OCI-LY1 (cell line): ENCODE measurements around the gene SEC23IP.
"Not testable (repeated sequence)": the region's sequence is repeated elsewhere in the genome, so short reads cannot be mapped to it uniquely, and the experiment has no call there.

Experiments
- H2AFZ ChIP-seq: fragments of 200-600 bp; sonication (generic), shearing (Covaris generic); 2 replicates; pipeline ENCODE4 v1.6.0; 2014; ENCODE audit warnings: antibody characterized with exemption, mild to moderate bottlenecking, low read length
- H3F3A ChIP-seq: fragments of 200-600 bp; sonication (generic), shearing (Covaris generic); 2 replicates; pipeline ENCODE4 v1.6.0; 2014; ENCODE audit warnings: mild to moderate bottlenecking, antibody characterized with exemption, low read length, moderate library complexity; ENCODE audit not compliant: insufficient read depth
- H3K27ac ChIP-seq: fragments of 200-600 bp; sonication (generic); 2 replicates; pipeline ENCODE4 v1.5.1; 2014; ENCODE audit warnings: low read length, mixed run types, mild to moderate bottlenecking, low read depth; ENCODE audit not compliant: poor library complexity, severe bottlenecking
- H3K27me3 ChIP-seq: fragments of 200-600 bp; sonication (generic); 2 replicates; pipeline ENCODE4 v1.6.0; 2014; ENCODE audit warnings: antibody characterized with exemption, mild to moderate bottlenecking, low read length, moderate library complexity; ENCODE audit not compliant: insufficient read depth
- H3K36me3 ChIP-seq: fragments of 200-600 bp; sonication (generic); 2 replicates; pipeline ENCODE4 v1.6.1; 2014; ENCODE audit warnings: mild to moderate bottlenecking, antibody characterized with exemption, low read length, moderate library complexity, mixed read lengths; ENCODE audit not compliant: insufficient read depth
- H3K4me1 ChIP-seq: fragments of 200-600 bp; sonication (generic); 2 replicates; pipeline ENCODE4 v1.5.1; 2014; ENCODE audit warnings: mild to moderate bottlenecking, low read length, moderate library complexity; ENCODE audit not compliant: insufficient read depth, severe bottlenecking
- H3K4me2 ChIP-seq: fragments of 200-600 bp; sonication (generic), shearing (Covaris generic); 2 replicates; pipeline ENCODE4 v1.6.1; 2014; ENCODE audit warnings: low read length
- H3K4me3 ChIP-seq: fragments of 200-600 bp; sonication (generic); 2 replicates; pipeline ENCODE4 v1.5.1; 2014; ENCODE audit warnings: low read length, low read depth, mild to moderate bottlenecking, mixed read lengths; ENCODE audit not compliant: poor library complexity, severe bottlenecking
- H3K79me2 ChIP-seq: fragments of 200-600 bp; shearing (Covaris generic); 2 replicates; pipeline ENCODE4 v1.6.1; 2016; ENCODE audit warnings: mixed run types, low read length, mixed read lengths; ENCODE audit not compliant: insufficient read depth
- H3K9ac ChIP-seq: fragments of 200-600 bp; sonication (generic), shearing (Covaris generic); 2 replicates; pipeline ENCODE4 v1.6.1; 2014; ENCODE audit warnings: mild to moderate bottlenecking, low read length, mixed read lengths
- H3K9me2 ChIP-seq: fragments of 200-600 bp; sonication (generic), shearing (Covaris generic); 2 replicates; pipeline ENCODE4 v1.6.1; 2014; ENCODE audit warnings: low read depth, mild to moderate bottlenecking, low read length, mixed read lengths
- H3K9me3 ChIP-seq: fragments of 200-600 bp; shearing (Covaris generic); 2 replicates; pipeline ENCODE4 v1.6.1; 2014; ENCODE audit warnings: low read length, mixed read lengths
- H4K20me1 ChIP-seq: fragments of 200-600 bp; sonication (generic), shearing (Covaris generic); 2 replicates; pipeline ENCODE4 v1.6.0; 2016; ENCODE audit warnings: mild to moderate bottlenecking, low read length; ENCODE audit not compliant: insufficient read depth
- CTCF ChIP-seq: fragments of 200-600 bp; sonication (generic), shearing (Covaris generic); IDR thresholded peaks from 2 replicates; pipeline ENCODE4 v1.5.1; 2017; ENCODE audit warnings: mild to moderate bottlenecking, antibody characterized with exemption, low read length, moderate library complexity, mixed read lengths
- EZH2 ChIP-seq: fragments of 200-600 bp; sonication (generic), shearing (Covaris generic); IDR thresholded peaks from 2 replicates; pipeline ENCODE4 v1.8.0; 2017; ENCODE audit warnings: borderline replicate concordance, mixed run types, mild to moderate bottlenecking, antibody characterized with exemption, low read length, moderate library complexity, mixed read lengths

SEC23IP gene

GRCh38 chr10:119898577-119898976 lies 6.0 kb downstream of the SEC23IP start:
- H3F3A ChIP-seq, result no peaks in the 10 kb centered on the region
- H3K9me2 ChIP-seq, result no peaks in the 10 kb centered on the region
- peaks cover 30% of the 10 kb centered on the region; the same call in 1 of the 2 replicates for H3K36me3 ChIP-seq
- no peak overlapping the region for H3K4me2 ChIP-seq
- peaks cover 49% of the 10 kb centered on the region for H3K79me2 ChIP-seq
- no peaks in the 10 kb centered on the region for H3K9me3 ChIP-seq
- H4K20me1 ChIP-seq, result no peaks in the 10 kb centered on the region
- no peak overlapping the region for H3K4me3 ChIP-seq
- H3K9ac ChIP-seq, result no peak overlapping the region
- no peaks in the 10 kb centered on the region for H3K27me3 ChIP-seq
- H3K27ac ChIP-seq, result no peak overlapping the region
- no peak overlapping the region for H2AFZ ChIP-seq
- H3K4me1 ChIP-seq, result peaks cover 10% of the 10 kb centered on the region
- no peak for TF ChIP-seq CTCF
- TF ChIP-seq EZH2, result no peak

DNA sequence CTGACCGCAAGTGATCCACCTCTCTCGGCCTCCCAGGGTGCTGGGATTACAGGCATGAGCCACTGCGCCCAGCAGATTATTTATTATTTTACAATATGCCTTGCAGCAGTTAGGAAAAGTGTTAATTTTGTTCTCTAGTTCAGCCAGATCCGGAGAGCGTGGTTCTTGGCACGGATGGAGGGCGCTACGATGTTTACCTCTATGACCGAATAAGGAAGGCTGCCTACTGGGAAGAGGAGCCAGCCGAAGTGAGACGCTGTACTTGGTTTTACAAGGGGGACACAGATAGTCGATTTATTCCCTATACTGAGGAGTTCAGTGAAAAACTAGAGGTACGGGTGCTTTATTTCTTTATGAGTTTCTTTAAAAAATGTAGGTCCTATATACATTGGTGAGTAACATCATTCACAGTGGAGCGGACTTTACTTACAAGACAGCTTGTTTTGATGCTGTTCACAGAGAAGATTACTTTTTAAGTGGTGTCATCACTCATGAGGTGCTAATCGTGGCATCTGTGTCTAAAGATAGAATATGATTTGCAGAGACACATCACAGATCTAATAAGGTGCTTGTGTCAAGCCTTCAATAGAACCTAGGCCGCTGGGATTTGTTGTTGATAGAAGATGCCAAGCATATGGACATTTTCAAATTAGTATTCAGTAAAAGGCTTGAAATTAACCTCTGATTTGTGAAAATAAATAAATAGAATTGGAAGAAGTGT lies 11.6 kb downstream of the SEC23IP start:
- no peak overlapping the region for H3K27ac ChIP-seq
- H3K9me2 ChIP-seq, result no peaks in the 10 kb centered on the region
- H3K4me3 ChIP-seq, result no peak overlapping the region
- H3K4me1 ChIP-seq, result no peaks in the 10 kb centered on the region
- peaks cover 64% of the 10 kb centered on the region for H3K36me3 ChIP-seq
- no peaks in the 10 kb centered on the region for H3K9me3 ChIP-seq
- no peaks in the 10 kb centered on the region for H4K20me1 ChIP-seq
- H3K27me3 ChIP-seq, result no peaks in the 10 kb centered on the region
- no peak overlapping the region for H3K4me2 ChIP-seq
- peaks cover 24% of the 10 kb centered on the region for H3K79me2 ChIP-seq
- H3K9ac ChIP-seq, result no peak overlapping the region
- no peaks in the 10 kb centered on the region for H3F3A ChIP-seq
- no peak for TF ChIP-seq CTCF
- no peak for TF ChIP-seq EZH2
- no peak overlapping the region for H2AFZ ChIP-seq

DNA sequence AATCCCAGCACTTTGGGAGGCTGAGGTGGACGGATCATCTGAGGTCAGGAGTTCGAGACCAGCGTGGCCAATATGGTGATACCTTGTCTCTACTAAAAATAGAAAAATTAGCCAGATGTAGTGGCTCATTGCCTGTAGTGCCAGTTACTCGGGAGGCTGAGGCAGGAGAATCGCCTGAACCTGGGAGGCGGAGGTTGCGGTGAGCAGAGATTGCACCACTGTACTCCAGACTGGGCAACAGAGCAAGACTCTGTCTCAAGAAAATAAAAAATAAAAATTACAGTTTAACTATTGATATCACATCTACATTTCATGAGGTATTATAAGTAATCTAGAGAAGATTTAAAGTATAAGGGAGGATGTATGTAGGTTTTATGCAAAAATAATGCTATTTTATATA lies 15.2 kb downstream of the SEC23IP start:
- not testable (repeated sequence) for H3K4me1 ChIP-seq, H2AFZ ChIP-seq, H3K9me2 ChIP-seq, H3K4me3 ChIP-seq, H3K9me3 ChIP-seq, H3K27ac ChIP-seq, H3K27me3 ChIP-seq, H3K9ac ChIP-seq, H4K20me1 ChIP-seq, H3K4me2 ChIP-seq, H3K79me2 ChIP-seq, H3F3A ChIP-seq
- peaks cover 70% of the 10 kb centered on the region for H3K36me3 ChIP-seq

- Histone ChIP-seq H4K20me1 (no peaks in the 10 kb centered on the region), H2AFZ (no peak overlapping the region), H3K79me2 (no peaks in the 10 kb centered on the region), H3K4me2 (no peak overlapping the region), H3F3A (no peaks in the 10 kb centered on the region), H3K36me3 (peaks cover 66% of the 10 kb centered on the region), H3K4me3 (no peak overlapping the region), H3K27ac (no peak overlapping the region), H3K27me3 (no peaks in the 10 kb centered on the region), H3K9ac (no peak overlapping the region), H3K9me2 (no peaks in the 10 kb centered on the region), H3K4me1 (no peaks in the 10 kb centered on the region), H3K9me3 (no peaks in the 10 kb centered on the region)
- TF ChIP-seq EZH2 (no peak), CTCF (no peak)
Measured at GRCh38 chr10:119908166-119908565, 15.6 kb downstream of the SEC23IP start.
